ENCODE results near the gene TNIP1.

The TNIP1 gene

DNA sequence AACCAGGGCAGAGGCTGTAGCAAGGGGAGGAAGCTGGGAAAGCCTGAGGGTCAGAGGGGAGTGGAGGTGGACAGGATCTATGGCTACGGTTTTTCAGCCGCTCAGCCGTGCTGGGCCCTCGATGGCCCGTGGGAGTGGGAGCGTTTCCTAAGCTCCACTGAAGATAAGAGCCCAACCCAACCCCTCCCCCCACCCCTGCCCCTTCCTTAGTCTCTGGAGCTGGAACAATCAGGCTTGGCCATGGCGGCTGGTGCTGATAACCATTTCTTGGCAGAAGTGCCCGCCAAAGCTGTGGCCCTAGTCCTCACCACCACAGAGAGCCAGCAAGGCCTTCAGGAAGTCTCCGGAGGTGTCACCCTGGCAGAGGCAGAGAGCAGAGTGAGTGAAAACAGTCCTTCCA, 20.3 kb upstream of the TNIP1 start:
- Histone ChIP-seq H3K27ac (ENCODE audit: low read depth, low read length) (no peak overlapping the region), H3K4me3 (ENCODE audit: low read length) (no peak overlapping the region), H3K9ac (ENCODE audit: low read length) (no peak overlapping the region), H3K4me1 (ENCODE audit: control insufficient read depth, insufficient read depth, low read length) (peaks cover 15% of the 10 kb centered on the region), H3K36me3 (ENCODE audit: control insufficient read depth, insufficient read depth, low read length) (peaks cover 11% of the 10 kb centered on the region), H3K27me3 (ENCODE audit: control insufficient read depth, insufficient read depth, low read length) (no peaks in the 10 kb centered on the region)

DNA sequence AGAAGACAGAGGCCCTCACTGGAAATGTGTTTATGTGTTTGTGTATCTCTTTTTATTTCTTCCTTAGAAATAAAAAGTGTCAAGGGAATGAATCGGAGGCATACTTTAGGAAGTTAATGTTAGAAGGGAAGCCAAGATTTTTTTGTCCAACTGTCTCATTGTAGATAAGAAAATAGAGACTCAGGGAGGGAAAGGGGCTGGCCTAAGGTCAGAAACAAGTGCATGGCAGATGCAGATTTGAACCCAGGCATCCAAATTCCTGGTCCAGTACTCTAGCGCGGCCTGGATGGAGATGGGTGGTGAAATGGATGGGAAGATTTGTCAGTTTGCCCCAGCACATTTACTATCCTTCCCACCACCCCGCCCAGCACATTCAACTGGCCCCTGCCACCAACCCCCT, 19.8 kb upstream of the TNIP1 start:
- H3K27ac ChIP-seq (ENCODE audit: low read depth, low read length): no peak overlapping the region
- H3K27me3 ChIP-seq (ENCODE audit: control insufficient read depth, insufficient read depth, low read length): no peaks in the 10 kb centered on the region
- H3K9ac ChIP-seq (ENCODE audit: low read length): no peak overlapping the region
- peaks cover 13% of the 10 kb centered on the region for H3K4me1 ChIP-seq (ENCODE audit: control insufficient read depth, insufficient read depth, low read length)
- peaks cover 11% of the 10 kb centered on the region for H3K36me3 ChIP-seq (ENCODE audit: control insufficient read depth, insufficient read depth, low read length)
- no peak overlapping the region for H3K4me3 ChIP-seq (ENCODE audit: low read length)

DNA sequence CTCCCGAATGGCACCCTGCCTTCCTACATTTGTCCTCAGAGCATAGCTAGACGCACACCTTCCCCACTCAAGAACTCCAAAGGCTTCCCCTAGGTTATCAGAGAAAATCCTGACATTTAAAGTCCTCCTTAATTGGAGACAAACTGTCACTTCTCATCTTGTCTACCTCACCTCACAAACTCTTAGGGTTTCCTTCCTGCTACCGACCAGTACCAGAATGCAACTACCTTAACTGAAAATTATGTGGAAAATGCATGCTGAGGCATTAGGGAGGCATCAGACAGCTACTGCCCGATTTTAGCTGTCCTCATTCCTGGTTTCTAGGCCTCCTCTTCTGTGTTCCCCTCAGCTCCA, 17.9 kb upstream of the TNIP1 start:
- H3K27me3 ChIP-seq (ENCODE audit: control insufficient read depth, insufficient read depth, low read length): no peaks in the 10 kb centered on the region
- no peak overlapping the region for H3K4me3 ChIP-seq (ENCODE audit: low read length)
- peaks cover 11% of the 10 kb centered on the region for H3K36me3 ChIP-seq (ENCODE audit: control insufficient read depth, insufficient read depth, low read length)
- H3K4me1 ChIP-seq (ENCODE audit: control insufficient read depth, insufficient read depth, low read length): peaks cover 9% of the 10 kb centered on the region
- no peak overlapping the region for H3K27ac ChIP-seq (ENCODE audit: low read depth, low read length)
- H3K9ac ChIP-seq (ENCODE audit: low read length): no peak overlapping the region

DNA sequence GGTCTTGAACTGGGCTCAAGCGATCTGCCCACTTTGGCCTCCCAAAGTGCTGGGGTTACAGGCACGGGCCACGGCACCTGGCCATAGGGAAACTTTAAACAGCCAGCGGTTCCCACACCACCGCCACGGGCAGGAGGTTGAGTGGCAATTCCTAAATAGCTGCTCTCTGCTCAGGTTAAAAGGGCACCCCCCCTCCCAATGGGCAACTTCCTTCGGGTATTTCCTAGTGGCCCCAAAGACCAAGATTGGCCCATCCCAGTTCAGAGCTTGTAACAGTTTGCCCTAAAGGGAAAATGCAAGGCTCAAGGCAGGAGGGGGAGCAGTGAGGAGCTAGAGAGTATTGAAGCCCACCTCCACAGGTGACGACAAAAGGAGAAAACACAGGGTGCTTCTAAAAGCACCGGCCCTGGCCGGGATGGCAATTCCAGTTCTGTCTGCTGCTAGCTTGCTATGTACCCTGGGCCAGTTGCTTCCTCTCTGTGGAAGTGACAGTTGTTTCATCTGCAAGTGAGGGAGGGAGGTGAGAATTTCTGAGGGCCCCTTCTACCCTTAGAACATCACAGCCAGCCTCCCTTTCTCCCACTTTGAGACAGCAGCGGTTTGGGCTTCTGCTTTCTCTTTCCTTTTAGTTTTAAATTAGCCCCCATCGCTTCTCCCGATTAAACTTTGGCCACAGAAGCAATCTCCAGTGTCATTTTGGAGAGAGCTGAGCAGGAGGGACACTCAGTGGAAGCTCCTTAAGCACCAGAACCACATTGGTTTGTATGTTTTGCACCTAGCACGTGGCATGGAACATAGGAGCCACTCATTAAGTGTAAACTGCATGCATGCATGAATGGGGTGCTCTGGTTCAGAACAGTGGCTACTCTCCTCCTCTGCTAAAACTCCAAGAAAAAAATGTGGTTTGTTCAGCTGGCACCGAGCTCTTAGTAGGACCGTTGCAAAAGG, 17.3 kb upstream of the TNIP1 start:
- Histone ChIP-seq H3K27ac (ENCODE audit: low read depth, low read length) (no peak overlapping the region), H3K4me1 (ENCODE audit: control insufficient read depth, insufficient read depth, low read length) (peaks cover 9% of the 10 kb centered on the region)

DNA sequence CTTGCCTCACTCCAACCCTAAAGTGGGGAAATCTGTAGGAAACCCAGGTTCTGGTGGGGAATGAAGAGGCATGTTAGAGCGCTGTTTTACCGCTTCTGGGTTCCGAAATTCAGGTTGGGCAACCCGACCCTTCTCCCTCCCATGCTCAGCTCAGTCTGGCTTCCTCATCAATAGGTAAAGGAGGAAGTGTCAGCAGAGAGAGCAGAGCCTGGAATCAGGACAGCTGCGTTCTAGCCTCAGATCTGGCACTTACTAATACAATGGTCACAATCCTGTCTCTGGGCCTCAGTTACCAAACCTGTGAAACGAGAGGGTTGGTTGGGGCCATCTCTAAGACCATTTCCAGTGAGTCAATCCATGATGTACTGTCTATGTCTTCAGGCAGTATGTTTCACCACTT, 16.2 kb upstream of the TNIP1 start:
- H3K4me1 ChIP-seq (ENCODE audit: control insufficient read depth, insufficient read depth, low read length): peaks cover 9% of the 10 kb centered on the region
- peaks cover 11% of the 10 kb centered on the region for H3K36me3 ChIP-seq (ENCODE audit: control insufficient read depth, insufficient read depth, low read length)
- no peak overlapping the region for H3K27ac ChIP-seq (ENCODE audit: low read depth, low read length)

More for the DNA sequence above, 17.3 kb upstream of the TNIP1 start:
- H3K27me3 ChIP-seq (ENCODE audit: control insufficient read depth, insufficient read depth, low read length): no peaks in the 10 kb centered on the region
- H3K4me3 ChIP-seq (ENCODE audit: low read length): no peak overlapping the region
- no peak overlapping the region for H3K9ac ChIP-seq (ENCODE audit: low read length)
- H3K36me3 ChIP-seq (ENCODE audit: control insufficient read depth, insufficient read depth, low read length): peaks cover 11% of the 10 kb centered on the region

DNA sequence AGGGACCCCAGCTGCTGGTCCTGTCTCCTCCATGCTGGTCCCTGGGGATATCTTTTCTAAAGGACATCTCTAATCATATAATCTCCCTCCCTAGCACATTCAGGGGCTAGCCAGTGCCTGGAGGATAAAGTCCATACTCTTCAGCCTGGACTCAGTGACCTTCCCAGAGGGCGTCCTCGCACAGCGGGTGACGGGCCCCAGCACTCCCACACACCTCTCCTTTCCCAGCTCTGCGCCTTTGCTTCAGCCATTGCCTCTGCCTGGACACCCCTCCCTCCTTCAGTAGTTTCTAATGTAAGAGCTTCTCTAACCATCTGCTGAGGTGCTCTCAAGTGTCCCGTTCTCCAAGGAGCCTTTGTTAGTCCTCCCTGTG, 15.2 kb upstream of the TNIP1 start:
- no peak overlapping the region for H3K4me3 ChIP-seq (ENCODE audit: low read length)
- H3K27ac ChIP-seq (ENCODE audit: low read depth, low read length): no peak overlapping the region
- peaks cover 9% of the 10 kb centered on the region for H3K4me1 ChIP-seq (ENCODE audit: control insufficient read depth, insufficient read depth, low read length)
- H3K36me3 ChIP-seq (ENCODE audit: control insufficient read depth, insufficient read depth, low read length): peaks cover 5% of the 10 kb centered on the region
- no peak overlapping the region for H3K9ac ChIP-seq (ENCODE audit: low read length)
- H3K27me3 ChIP-seq (ENCODE audit: control insufficient read depth, insufficient read depth, low read length): no peaks in the 10 kb centered on the region

More for the DNA sequence above, 16.2 kb upstream of the TNIP1 start:
- Histone ChIP-seq H3K27me3 (ENCODE audit: control insufficient read depth, insufficient read depth, low read length) (no peaks in the 10 kb centered on the region), H3K4me3 (ENCODE audit: low read length) (no peak overlapping the region), H3K9ac (ENCODE audit: low read length) (no peak overlapping the region)

DNA sequence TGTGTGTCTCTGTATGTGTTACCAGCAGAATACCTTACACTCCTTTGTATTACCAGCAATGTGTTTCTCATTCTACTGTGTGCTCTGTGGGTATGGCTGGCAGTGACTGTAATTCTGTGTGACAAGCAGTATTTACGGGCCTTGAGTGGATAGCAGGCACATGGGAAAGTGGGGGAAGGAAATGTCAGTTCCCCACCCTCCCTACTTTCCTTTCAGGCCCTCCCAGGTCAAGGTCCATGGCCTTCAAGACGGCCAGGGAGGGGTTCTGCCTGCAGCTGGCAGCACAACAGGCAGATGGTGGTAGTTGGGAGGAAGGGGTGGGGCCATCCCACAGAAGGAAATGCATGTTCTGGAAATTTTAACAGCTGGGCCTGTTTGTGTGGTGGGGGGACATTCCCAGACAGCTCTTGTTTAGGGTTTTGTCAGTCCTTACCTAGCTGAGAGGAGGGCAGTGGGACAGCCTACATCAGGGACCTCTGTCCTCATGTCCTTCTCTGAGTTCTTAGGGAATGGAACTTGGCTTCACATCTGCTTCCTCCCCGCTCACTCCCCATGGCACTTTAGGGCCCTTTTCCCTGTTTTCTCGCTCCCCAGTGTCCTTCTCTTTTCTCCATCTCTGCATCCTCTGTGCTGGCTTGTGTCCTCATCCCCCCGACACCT, 14.6 kb upstream of the TNIP1 start:
- peaks cover 9% of the 10 kb centered on the region for H3K4me1 ChIP-seq (ENCODE audit: control insufficient read depth, insufficient read depth, low read length)
- no peak overlapping the region for H3K9ac ChIP-seq (ENCODE audit: low read length)
- no peak overlapping the region for H3K4me3 ChIP-seq (ENCODE audit: low read length)
- H3K36me3 ChIP-seq (ENCODE audit: control insufficient read depth, insufficient read depth, low read length): peaks cover 2% of the 10 kb centered on the region
- no peak overlapping the region for H3K27ac ChIP-seq (ENCODE audit: low read depth, low read length)
- H3K27me3 ChIP-seq (ENCODE audit: control insufficient read depth, insufficient read depth, low read length): no peaks in the 10 kb centered on the region

DNA sequence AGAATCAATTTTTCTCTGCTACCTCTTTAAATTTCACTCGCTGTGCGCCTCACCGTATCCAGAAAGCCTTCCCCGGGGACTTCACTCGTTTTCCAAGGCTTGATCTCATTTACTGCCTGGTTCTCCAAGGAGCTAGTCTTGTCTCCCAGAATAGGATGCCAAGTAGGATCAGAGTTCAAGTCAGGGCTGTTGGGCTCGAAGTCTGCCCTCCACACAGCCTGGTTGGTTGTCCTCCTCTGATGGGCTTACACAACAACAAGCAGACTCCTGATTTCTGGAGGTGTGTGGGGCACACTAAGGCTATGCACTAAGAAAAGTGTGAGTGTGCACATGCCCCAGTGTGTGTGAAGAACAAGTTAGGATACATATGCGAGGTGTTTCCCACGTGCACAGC, 14.0 kb upstream of the TNIP1 start:
- Histone ChIP-seq H3K9ac (ENCODE audit: low read length) (no peak overlapping the region), H3K27ac (ENCODE audit: low read depth, low read length) (no peak overlapping the region), H3K27me3 (ENCODE audit: control insufficient read depth, insufficient read depth, low read length) (no peaks in the 10 kb centered on the region), H3K4me3 (ENCODE audit: low read length) (no peak overlapping the region), H3K36me3 (ENCODE audit: control insufficient read depth, insufficient read depth, low read length) (no peaks in the 10 kb centered on the region), H3K4me1 (ENCODE audit: control insufficient read depth, insufficient read depth, low read length) (peaks cover 9% of the 10 kb centered on the region)

DNA sequence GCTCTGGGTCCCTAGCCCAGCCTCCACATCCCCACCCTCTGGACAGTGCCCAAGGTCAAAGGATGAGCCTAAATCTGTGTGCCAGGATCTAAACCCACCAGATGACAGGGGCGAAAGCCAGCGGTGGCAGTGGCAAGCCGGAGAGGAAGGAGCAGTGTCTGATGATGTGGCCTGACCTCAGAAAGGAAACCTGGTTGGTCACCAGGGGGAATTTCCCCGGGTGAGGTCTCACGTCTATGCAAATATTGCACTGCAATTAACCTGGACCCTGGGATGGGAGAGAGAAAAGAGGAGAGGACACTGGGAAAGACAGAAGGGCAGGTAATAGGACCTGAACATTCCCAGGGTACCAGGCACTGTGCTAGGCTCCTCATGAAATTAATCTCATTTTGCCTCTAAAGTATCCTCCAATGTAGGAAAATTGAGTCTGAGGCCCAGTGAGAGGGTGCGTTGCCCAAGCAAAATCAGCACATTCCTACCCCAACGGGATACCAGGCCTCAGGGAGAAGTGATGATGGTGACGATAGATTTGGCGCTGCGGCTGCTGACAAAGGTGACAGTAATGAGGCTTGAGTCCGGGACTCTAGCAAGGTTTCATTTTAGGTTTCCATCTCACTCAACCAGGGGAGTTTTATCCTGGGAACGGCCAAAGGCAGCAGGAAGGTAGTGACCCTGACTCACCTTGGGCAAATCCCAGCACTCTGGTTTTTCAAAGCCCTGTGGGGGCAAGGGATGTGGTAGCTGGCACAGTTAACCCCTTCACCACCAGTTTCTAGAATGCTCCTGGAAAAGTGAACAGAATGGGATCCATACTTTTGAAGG, 13.4 kb upstream of the TNIP1 start:
- peaks cover 9% of the 10 kb centered on the region for H3K4me1 ChIP-seq (ENCODE audit: control insufficient read depth, insufficient read depth, low read length)
- H3K27ac ChIP-seq (ENCODE audit: low read depth, low read length): no peak overlapping the region
- H3K4me3 ChIP-seq (ENCODE audit: low read length): no peak overlapping the region
- H3K27me3 ChIP-seq (ENCODE audit: control insufficient read depth, insufficient read depth, low read length): no peaks in the 10 kb centered on the region
- no peaks in the 10 kb centered on the region for H3K36me3 ChIP-seq (ENCODE audit: control insufficient read depth, insufficient read depth, low read length)
- H3K9ac ChIP-seq (ENCODE audit: low read length): peak overlapping the region; percentile 2

DNA sequence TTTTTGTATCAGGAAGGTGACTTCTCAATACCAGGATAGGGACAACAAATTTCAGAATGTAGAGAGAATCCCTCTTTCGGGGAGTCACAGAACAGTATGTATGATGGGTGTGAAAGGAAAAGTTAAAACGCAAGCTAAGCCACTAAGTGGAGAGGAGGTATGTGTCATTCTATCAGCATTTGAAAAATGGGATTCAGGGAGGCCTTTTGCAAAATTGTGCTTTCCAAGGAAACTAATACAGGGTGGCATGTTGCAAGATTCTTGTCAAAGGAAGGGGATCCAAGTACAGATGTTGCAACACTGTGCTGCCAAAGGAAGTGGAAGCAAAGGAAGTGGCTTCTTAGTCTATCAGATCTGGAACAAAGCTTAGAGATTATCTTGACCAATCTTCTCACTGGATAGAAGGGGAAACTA, 12.6 kb upstream of the TNIP1 start:
- Histone ChIP-seq H3K4me3 (ENCODE audit: low read length) (no peak overlapping the region), H3K9ac (ENCODE audit: low read length) (no peak overlapping the region), H3K4me1 (ENCODE audit: control insufficient read depth, insufficient read depth, low read length) (peaks cover 9% of the 10 kb centered on the region), H3K36me3 (ENCODE audit: control insufficient read depth, insufficient read depth, low read length) (no peaks in the 10 kb centered on the region), H3K27ac (ENCODE audit: low read depth, low read length) (no peak overlapping the region), H3K27me3 (ENCODE audit: control insufficient read depth, insufficient read depth, low read length) (no peaks in the 10 kb centered on the region)

DNA sequence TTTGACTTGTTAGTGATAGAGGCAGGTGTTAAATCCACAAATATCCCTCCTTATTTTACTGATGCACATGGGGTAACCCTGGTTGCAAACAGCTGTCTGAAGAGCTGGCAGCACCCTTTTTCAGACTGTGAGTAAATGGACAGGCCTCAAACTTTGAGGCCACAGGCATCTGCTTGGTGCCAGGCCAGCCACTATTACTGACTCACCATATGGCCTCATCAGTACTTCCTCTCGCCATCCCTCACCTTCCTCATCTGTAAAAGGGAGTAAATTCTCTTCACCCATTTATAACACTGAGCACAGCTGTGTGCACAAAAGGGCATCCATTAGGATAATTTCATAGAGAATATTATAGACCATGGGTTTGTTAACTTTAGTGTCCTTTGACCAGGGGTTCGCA, 11.9 kb upstream of the TNIP1 start:
- no peak overlapping the region for H3K9ac ChIP-seq (ENCODE audit: low read length)
- peaks cover 9% of the 10 kb centered on the region for H3K4me1 ChIP-seq (ENCODE audit: control insufficient read depth, insufficient read depth, low read length)
- H3K27me3 ChIP-seq (ENCODE audit: control insufficient read depth, insufficient read depth, low read length): no peaks in the 10 kb centered on the region
- H3K36me3 ChIP-seq (ENCODE audit: control insufficient read depth, insufficient read depth, low read length): no peaks in the 10 kb centered on the region
- no peak overlapping the region for H3K4me3 ChIP-seq (ENCODE audit: low read length)
- H3K27ac ChIP-seq (ENCODE audit: low read depth, low read length): no peak overlapping the region

DNA sequence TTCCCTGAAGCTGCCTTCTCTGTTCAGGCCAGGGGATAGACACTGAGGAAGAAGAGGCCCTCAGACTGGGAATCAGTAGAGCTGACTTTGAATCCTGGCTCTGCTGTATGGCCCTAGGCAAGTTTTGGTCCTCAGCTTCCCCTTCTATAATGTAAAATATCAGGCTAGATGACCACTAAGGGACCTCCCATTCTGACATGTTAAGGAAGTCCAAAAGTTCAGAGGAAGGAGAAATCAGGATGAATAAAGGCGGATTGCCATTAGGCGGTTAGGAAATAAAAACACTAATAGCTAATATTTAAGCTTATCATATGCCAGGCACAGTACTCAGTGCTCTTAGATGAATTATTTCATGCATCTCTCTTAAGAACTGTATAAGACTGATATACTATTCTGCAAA, 8.9 kb upstream of the TNIP1 start:
- Histone ChIP-seq H3K9ac (ENCODE audit: low read length) (no peak overlapping the region), H3K4me1 (ENCODE audit: control insufficient read depth, insufficient read depth, low read length) (peaks cover 7% of the 10 kb centered on the region), H3K36me3 (ENCODE audit: control insufficient read depth, insufficient read depth, low read length) (no peaks in the 10 kb centered on the region), H3K27me3 (ENCODE audit: control insufficient read depth, insufficient read depth, low read length) (no peaks in the 10 kb centered on the region), H3K27ac (ENCODE audit: low read depth, low read length) (no peak overlapping the region), H3K4me3 (ENCODE audit: low read length) (no peak overlapping the region)

Measured in rectal smooth muscle tissue (tissue), 1 donor.